HTERT RPE-1 (cell line): ENCODE measurements around the gene MALL.
"Not testable (repeated sequence)": the region's sequence is repeated elsewhere in the genome, so short reads cannot be mapped to it uniquely, and the experiment has no call there.

Experiments used
- in situ Hi-C: fragments of 300-500 bp; cut with MboI; formaldehyde crosslinking; loops from 4 replicates; pipeline ENCODE4 v1.14.3; 2020; ENCODE audit warnings: low sequenced_read_pairs

Gene MALL

DNA sequence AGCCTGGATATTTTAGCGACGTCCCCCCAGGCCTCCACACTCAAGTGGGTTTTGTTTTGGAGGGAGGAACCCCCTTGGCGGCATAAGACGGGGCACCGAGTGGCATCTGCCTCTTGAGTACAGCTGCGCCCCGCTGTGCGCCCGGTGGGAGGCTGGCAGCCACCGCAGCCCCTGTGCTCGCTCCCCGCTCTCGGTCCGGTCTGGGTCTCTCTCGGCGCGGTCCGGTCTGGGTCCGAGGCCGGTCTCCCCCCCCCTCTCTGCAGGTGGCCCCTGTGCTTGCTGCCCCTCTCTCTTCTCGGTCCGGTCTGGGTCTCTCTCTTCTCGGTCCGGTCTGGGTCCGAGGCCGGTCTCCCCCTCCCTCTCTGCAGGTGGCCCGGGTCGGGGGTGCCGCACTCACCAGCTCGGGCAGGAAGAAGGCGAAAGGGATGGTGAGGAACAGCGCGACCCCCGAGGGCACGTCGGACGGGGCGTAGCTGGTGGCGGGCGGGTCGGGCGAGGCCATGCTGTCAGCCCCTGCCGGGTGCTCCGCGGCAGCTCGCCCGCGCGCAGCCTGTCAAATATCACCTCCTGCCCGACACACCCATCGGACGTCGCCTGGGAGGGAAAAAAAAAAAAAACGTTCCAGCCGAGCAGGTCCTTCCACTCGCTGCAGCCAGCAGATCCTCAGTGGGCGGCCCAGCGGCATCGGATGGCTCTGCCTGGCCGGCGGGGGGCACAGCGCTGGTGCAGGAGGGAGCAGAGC, at the start of gene MALL:
Gene MALL (minus strand): TSS at position 532 of the 742 bp plus-strand sequence. CDS start 30 bp downstream, at position 502.
- in situ Hi-C loops, result no loop called here

DNA sequence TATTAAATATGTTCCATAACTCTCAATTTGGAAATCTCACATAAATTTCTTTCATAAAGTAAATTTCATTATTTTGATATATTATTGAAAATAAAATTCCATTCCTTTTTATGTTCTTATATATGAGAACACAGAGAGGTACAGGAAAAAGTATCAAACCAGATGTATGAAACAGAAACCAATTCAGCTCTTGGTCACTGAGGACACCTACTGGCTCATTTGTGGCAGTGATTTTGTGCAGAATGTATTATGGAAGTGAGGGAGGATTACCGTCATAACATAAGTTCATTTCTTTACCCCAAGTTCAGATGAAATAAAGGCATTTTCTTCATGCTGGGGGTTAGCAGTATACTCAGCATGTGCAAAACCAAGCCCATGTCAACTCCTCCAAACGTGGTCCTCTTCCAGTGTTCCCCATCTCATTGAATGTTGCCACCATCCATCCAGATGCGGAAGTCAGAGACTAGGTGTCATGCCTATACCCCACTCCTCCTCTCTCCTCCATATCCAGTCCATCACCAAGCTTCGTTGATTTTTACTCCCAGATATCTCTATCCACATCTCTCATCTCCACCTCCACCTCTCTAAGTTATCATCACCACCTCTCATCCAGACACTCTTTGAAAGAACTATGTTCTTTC, 41.7 kb upstream of the MALL start:
- in situ Hi-C loops, result no loop called here

DNA sequence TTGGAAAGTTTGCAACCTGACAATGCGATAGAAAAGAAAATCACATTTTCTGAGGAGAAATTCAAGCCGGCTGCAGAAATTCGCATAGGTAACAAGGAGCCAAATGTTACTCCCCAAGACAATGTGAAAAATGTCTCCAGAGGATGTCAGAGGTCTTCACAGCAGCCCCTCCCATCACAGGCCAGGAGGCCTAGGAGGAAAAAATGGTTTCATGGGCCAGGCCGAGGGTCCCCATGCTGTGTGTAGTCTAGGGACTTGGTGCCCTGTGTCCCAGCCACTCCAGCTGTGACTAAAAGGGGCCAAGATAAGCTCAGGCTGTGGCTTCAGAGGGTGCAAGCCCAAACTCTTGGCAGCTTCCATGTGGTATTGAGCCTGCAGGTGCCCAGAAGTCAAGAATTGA, 39.2 kb upstream of the MALL start:
- in situ Hi-C loops, result not testable (repeated sequence)

DNA sequence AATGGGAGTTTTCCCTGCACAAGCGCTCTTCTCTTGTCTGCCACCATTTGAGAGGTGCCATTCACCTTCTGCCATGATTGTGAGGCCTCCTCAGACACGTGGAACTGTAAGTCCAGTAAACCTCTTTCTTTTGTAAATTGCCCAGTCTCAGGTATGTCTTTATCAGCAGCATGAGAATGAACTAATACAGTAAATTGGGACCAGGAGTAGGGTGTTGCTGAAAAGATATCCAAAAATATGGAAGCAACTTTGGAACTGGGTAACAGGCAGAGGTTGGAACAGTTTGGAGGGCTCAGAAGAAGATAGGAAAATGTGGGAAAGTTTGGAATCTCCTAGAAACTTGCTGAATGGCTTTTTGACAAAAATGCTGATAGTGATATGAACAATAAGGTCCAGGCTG, 38.6 kb upstream of the MALL start:
- in situ Hi-C loops, result not testable (repeated sequence)

DNA sequence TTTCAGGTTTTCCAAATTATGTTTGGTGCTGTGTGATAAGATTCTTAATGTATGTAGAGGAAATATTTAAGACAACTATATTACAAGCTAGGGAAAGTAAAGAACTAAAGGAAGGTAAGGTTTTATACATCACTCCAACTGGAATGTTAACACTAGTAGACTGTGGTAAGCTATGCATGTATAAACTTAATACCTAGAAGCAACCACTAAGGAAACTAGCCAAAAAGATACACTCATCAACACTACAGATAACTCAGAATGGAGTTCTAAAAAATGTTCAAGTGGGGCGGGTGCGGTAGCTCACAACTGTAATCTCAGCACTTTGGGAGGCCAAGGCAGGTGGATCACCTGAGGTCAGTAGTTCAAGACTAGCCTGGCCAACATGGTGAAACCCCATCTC, 37.8 kb upstream of the MALL start:
- in situ Hi-C loops, result no loop called here

DNA sequence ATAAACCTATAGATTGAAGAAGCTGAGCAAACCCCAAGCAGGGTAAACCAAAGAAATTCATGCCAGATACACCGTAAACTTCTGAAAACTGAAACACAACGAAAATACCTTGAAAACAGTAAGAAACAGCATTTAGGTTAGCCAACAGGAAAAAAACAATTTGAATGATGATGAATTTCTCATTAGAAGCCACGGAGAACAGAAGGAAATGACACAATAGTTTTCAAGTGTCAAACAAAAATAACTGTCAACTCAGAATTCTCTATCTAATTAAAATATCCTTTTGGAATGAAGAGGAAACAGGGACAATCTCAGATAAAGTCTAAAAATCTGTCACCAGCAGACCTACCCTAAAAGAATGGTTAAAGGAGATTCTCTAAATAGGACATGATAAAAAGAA, 37.3 kb upstream of the MALL start:
- in situ Hi-C loops, result no loop called here

DNA sequence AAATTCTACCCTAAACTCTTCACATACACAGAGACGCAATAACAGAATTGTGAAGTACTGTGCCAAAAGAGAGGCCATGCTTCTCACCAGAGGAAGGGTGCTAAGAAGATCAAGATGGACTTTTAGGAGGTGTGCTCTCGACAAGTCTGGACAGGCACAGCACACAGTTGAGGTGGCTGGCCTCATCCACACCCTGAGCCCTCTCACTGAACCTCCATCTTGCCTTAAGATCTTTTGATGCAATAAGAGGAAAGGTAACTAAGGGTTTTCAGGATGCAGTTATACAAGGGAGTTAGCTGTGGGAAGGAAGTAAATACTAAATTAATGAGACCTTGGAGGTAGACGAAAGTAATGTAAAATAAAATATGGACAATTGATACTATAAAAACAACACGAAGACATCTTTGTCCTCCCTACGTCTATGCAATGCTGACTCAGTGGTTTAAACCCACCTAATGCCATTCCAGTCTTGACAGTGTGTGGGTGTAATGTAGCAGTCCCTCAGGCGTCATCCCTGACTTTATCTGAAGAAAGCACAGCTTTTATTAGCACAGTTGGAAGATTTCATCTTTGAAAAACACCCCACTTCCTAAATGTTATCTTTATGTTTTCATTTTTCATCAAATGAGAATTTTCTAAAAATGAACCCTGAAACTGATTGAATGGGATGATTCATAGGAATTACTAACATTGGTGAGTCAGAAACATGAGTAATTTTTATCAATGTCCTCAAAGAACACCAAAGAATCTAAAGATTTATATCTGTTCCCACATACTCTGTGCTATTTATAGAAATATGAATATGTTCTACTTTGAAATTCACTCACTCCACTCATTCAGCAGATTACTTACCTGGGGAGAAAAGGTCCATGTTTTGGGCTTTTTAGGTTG, 34.0 kb upstream of the MALL start:
- in situ Hi-C loops, result no loop called here

DNA sequence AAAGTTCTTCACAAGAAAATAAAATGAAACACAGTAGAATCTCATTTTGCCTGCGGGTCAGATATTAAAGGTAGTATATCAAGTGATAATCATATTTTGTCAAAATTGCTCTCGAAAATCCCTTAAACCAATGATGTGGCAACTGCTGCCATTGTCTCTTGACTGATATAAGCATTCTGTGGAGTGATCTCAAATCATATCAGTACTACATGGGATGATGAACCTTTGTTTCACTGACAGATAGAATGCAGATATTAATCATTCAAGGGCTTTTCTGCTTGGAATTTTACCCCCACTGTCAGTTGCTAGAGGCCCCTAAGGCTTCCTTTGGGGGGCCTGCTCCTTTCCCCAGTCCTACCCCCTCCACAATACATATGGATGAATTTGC, 31.3 kb upstream of the MALL start:
- in situ Hi-C loops, result no loop called here

DNA sequence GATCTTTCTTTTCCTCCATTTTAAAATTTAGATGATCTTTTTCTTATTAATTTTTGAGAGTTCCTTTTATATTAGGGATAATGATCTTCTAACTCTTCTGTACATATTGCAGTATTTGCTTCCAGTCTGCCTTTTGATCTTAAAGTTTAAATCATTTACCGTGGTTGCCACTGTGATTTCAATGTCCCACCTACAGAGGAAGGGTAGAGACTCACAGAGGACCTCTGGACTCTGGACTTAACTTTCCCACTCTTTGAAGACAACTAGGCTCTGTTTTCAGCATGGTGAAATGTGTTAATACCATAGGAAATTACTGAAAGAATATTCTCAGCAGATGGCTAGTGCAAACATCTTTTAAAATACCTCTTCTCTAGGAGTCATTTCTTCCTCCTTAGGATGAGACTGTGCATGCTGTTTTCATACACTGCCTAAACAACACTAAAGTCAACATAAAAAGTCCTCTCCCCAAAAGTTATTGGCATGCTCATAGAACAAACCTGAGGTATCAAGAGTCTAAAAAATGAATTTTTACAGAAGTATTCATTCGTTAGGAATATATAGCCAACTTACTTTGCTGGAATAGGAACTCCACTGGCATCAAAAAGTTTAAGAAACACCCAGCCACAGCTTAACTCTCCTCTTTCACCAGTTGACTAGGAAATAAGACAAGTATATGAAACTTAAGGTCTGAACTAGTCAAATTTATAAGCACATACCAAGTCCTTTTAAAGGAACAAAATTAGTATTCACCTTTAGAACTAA, 30.7 kb upstream of the MALL start:
- in situ Hi-C loops, result no loop called here

DNA sequence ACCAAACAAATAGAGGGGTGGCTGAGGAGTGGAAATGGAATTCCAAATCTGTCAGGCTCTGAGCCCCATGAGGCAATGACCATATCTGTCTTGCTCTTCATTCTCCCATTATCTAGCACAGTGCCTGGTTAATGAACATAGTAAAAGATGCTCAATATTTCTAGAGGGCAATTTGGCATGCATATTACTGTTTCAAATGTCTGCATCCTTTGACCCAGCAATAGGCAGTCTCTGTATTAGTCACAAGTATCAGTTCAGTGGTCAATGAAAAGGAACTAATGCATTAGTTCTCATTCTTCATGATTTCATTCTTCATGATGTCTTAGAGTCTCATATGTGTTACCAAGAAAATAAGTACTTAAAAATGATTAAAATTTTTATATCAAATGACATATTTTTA, 28.4 kb upstream of the MALL start:
- in situ Hi-C loops, result no loop called here

DNA sequence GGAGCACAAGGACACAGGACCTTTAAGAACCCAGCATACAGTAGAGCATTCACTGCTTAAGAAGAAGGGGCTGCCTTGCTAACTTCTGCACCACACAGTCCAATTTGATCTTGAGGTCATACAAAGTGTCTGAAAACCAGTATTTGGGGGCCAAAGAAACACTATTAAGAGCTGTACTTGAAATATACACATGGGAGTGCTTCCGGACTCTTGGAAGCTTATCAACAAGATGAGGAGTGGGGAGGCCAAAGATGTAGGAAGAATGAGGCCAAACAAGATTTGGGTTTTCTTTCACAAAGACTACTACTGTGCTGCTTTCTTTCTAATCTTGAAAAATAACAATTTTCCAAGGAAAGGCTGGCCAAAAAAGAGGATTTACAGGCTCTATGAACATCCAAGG, 24.8 kb upstream of the MALL start:
- in situ Hi-C loops, result no loop called here

DNA sequence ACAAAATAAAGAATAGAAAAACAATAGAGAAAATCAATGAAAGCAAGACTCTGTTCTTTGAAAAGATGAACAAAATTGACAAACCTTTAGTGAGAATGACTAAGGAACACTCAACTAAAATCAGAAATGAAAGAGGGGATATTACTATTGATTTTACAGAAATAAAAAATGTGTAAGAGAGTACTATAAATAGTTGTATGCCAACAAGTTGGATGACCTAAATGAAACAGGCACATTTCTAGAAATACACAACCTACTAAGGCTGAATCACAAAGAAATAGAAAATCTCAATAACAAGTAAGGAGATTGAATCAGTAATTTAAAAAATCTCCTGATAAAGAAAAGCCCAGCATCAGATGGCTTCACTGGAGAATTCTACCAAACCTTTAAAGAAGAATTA, 18.4 kb upstream of the MALL start:
- in situ Hi-C loops, result no loop called here

DNA sequence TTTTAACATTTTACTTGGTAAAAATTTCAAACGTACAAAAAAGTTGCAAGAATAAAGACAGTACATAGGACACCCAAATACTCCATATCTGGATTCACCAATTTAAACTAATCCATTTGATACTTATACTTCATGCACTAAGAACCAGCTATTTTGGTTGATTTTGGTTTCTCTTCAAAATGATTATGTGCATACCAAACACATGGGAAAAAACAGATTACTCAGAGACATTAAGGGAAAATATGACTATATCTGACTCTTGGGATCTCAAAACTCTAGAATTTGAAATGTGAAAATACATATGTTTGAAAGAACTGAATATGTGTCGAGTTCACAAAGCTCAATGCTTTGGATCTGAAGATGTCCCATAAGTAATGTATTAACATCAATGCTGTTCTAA, 15.5 kb upstream of the MALL start:
- in situ Hi-C loops, result no loop called here

DNA sequence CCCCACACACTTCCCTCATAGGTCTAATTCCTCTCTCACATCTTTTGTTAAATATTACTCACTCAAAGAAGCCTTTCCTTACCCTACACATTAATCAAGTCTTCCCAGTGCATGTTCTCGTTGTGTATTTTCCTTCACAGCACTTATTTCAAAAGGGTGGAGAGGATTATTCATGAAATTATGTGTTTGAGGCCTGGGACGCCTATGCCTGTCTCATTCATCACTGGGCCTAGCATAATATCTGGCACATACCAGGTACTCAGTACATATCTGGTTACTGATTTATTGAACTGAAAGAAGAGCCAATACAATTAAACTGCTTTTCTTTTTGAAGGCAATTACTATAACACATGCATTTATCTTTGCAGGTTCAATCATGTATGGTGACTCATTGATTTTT, 15.1 kb upstream of the MALL start:
- in situ Hi-C loops, result no loop called here

DNA sequence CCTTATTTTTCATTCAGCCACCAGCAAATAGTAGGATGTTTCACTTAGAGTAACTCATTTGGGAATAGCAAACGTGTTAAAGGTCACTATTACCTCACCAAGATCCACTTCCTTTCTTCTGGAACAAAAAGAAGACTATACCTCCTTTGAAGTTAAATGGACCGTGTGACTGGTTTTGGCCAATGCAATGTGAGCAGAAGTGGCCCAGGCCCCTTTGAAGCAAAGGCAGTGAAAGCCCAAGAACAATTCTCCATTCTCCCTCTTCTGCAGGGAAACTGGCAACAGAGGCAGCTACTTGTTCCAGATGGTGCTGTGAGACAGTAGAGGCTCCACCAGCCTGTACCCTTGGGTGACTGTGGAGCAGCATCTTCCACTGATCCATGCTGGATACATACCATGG, 11.3 kb upstream of the MALL start:
- in situ Hi-C loops, result no loop called here

DNA sequence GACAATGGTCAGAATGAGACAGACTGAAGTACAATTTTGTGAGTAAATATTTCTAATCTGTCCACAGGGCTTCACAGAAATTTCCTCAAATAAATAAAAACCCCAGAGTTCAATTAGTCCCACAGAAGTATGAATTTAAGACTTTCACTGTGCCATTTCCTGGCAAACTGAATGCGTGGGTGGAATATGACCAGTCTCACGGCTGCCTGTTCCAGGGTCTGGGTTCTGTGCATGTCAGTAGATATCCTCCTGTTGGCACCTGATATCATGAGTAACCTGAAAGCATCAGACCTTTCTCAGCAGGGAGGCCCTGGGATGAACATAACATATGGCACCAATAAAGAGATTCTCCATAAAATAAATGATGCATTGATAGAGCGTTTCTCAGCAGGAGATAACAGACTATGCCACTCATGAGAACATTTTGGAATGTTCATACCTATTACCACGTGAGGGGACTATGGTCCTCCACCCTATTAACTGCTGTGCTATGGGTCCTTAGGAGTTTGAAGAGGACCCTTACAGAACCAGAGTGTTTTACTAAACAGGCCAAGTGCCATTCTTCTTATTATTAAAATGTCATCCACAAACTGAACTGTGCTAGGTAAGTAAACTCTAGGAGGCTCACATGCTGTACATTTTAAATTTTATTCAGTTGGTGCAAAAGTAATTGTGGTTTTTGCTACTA, 10.6 kb upstream of the MALL start:
- in situ Hi-C loops, result no loop called here

DNA sequence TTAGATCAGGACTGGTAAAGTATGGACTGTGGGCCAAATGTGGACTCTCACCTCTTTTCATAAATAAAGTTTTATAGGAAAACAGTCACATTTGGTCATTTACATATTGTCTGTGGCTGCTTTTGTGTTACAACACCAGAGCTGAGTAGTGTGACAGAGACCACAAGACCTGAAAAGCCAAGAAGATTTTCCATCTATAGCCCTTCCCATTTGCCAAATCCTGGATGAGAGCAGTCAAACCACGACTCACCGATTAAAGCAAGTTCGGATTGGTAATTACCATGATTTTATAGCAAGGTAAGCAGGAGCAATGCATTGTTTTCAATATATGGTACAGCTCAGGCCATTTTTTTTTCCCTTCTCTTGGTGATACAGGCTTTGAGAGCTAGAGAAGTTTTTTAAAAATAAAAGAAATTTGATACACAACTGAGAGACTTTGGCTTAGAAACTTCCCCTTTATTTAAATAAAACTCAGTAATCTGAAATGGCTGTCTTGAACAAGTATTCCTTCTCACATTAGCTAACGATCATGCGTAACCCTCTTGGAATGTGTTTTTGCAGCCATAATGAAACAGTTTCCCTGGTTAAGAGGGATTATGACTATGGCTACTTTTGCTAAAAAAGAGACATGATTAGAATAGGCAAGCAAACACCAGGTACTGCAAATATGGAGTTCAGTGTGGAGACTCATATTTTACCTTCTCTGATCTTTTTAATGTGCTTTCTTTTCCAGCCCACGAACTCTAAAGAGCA, 9.5 kb upstream of the MALL start:
- in situ Hi-C loops, result no loop called here

DNA sequence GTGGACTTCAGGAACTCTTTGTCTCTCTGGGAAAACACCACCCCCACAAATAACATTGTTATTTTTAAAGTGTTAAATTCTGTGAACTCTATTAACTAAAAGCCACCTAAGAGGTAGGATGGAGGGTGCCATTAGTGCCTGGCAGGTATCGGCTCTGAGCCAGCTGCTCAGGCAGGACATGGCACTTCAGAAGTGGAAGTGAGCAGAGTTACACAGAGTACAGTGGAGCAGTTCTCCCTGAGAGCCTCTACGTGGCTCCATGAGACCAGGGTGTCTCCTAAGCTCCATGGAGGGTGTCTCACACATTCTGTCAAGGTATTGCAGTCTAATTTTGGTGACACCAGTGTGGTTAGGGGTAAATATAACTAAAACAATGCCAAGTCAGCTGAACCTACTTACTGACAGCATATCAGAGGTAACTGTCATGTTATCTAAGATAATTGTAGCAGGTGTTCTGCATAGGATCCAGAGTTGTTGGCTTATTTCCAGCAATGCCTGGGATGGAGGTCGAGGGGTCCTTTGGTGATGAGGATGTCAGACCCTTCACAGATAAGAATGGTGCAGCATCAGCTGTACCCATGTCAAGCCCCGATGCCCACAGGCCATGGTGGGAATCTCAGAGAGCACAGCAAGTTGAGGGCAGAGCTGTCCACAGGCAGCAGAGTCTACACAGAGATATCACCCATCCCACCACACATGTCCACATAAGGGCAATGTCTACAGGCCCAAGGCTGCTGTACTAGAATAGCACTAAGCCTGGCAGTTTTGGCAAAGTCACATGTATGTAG, 8.6 kb upstream of the MALL start:
- in situ Hi-C loops, result no loop called here

DNA sequence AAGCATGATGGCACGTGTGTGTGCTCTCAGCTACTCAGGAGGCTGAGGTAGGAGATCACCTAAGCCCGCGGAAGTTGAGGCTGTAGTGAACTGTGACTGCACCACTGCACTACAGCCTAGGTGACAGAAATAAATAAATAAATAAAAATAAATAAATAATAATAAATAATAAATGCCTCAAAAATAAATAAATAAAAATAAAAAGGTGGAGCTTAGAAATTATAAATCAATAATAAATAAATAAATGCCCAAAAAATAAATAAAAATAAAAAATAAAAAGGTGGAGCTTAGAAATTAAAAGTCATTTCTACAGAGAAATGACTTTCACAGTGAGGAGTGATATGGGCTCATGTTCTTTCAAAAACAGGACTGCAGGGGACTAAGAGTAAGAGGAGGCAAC, 6.0 kb upstream of the MALL start:
- in situ Hi-C loops, result no loop called here
